WTC11 (cell line): ENCODE measurements around the gene FGFR3. TPM values are rescaled to one million over a fixed set of nuclear protein-coding genes. Genes with fewer than 3 reads are reported as not detected.

Experiments used
- ATAC-seq: fragments of 200-7000 bp; cut with Tn5 transposase; 2 replicates; pipeline ENCODE4 v1.10.0; 2021; ENCODE audit warnings: mild to moderate bottlenecking, moderate library complexity
- CTCF ChIA-PET: fragments of 300-600 bp; sonication (Branson Sonifier 250); formaldehyde crosslinking; loops from one replicate; lab custom pipeline; 2021; ENCODE audit warnings: antibody characterized with exemption; lab: Charles Lee
- POLR2A ChIA-PET: fragments of 350-600 bp; sonication (Branson Sonifier 250); formaldehyde crosslinking; loops from one replicate; lab custom pipeline; 2021; ENCODE audit warnings: antibody characterized with exemption; lab: Charles Lee
- DNase-seq: peaks from one replicate; pipeline ENCODE4 v3.0.0; 2021; ENCODE audit warnings: low spot score
- H3K27ac Mint-ChIP-seq: 2 replicates; pipeline ENCODE4 v1.8.0; 2021; ENCODE audit warnings: mixed read lengths
- H3K27me3 Mint-ChIP-seq: 2 replicates; pipeline ENCODE4 v1.8.0; 2021; ENCODE audit warnings: low read depth, mild to moderate bottlenecking, moderate library complexity, mixed read lengths
- H3K36me3 Mint-ChIP-seq: 2 replicates; pipeline ENCODE4 v1.8.0; 2021; ENCODE audit warnings: mixed read lengths
- H3K4me1 Mint-ChIP-seq: 2 replicates; pipeline ENCODE4 v1.8.0; 2022; ENCODE audit warnings: mixed read lengths
- H3K4me3 Mint-ChIP-seq: 2 replicates; pipeline ENCODE4 v1.8.0; 2021; ENCODE audit warnings: mild to moderate bottlenecking, moderate library complexity, mixed read lengths
- H3K9me3 Mint-ChIP-seq: 2 replicates; pipeline ENCODE4 v1.8.0; 2021; ENCODE audit warnings: mixed read lengths
- AFF4 ChIP-seq: sonication (generic); formaldehyde crosslinking; IDR thresholded peaks from 2 replicates; pipeline ENCODE4 v1.8.1; 2023; ENCODE audit warnings: mild to moderate bottlenecking, missing genetic modification reagents, borderline replicate concordance
- CBFB ChIP-seq: sonication (generic); formaldehyde crosslinking; IDR thresholded peaks from 2 replicates; pipeline ENCODE4 v1.8.1; 2022; ENCODE audit warnings: mild to moderate bottlenecking, low read depth, missing genetic modification reagents
- ESRRA ChIP-seq: sonication (generic); formaldehyde crosslinking; IDR thresholded peaks from 2 replicates; pipeline ENCODE4 v1.8.1; 2022; ENCODE audit warnings: mild to moderate bottlenecking, missing genetic modification reagents, borderline replicate concordance
- HMGXB4 ChIP-seq: sonication (generic); formaldehyde crosslinking; IDR thresholded peaks from 2 replicates; pipeline ENCODE4 v1.8.1; 2023; ENCODE audit warnings: mild to moderate bottlenecking, moderate library complexity, missing genetic modification reagents
- JUN ChIP-seq: sonication (generic); formaldehyde crosslinking; IDR thresholded peaks from 2 replicates; pipeline ENCODE4 v1.8.0; 2023; ENCODE audit warnings: mild to moderate bottlenecking, missing genetic modification reagents
- KAT7 ChIP-seq: sonication (generic); formaldehyde crosslinking; IDR thresholded peaks from 2 replicates; pipeline ENCODE4 v1.8.1; 2023; ENCODE audit warnings: missing genetic modification reagents, mild to moderate bottlenecking, borderline replicate concordance
- NFYB ChIP-seq: sonication (generic); formaldehyde crosslinking; conservative IDR thresholded peaks from 2 replicates; pipeline ENCODE4 v1.8.0; 2022; ENCODE audit warnings: low read depth, missing genetic modification reagents
- NR1H2 ChIP-seq: sonication (generic); formaldehyde crosslinking; IDR thresholded peaks from 2 replicates; pipeline ENCODE4 v1.9.0; 2021; ENCODE audit warnings: mild to moderate bottlenecking, moderate library complexity, missing genetic modification reagents
- OVOL2 ChIP-seq: fragments of 250-450 bp; sonication (Bioruptor Pico); IDR thresholded peaks from 2 replicates; pipeline ENCODE4 v1.9.0; 2021; ENCODE audit warnings: mild to moderate bottlenecking, borderline replicate concordance
- SP1 ChIP-seq: sonication (generic); formaldehyde crosslinking; conservative IDR thresholded peaks from 2 replicates; pipeline ENCODE4 v1.8.1; 2022; ENCODE audit warnings: missing genetic modification reagents
- STAT6 ChIP-seq: sonication (generic); formaldehyde crosslinking; conservative IDR thresholded peaks from 2 replicates; pipeline ENCODE4 v1.8.1; 2023; ENCODE audit warnings: mild to moderate bottlenecking, low read depth, missing genetic modification reagents, moderate library complexity
- TCF7 ChIP-seq: sonication (generic); formaldehyde crosslinking; IDR thresholded peaks from 2 replicates; pipeline ENCODE4 v1.8.0; 2022; ENCODE audit warnings: mild to moderate bottlenecking, low read depth, missing genetic modification reagents, moderate library complexity
- TP53 ChIP-seq: sonication (generic); formaldehyde crosslinking; IDR thresholded peaks from 2 replicates; pipeline ENCODE4 v1.8.1; 2023; ENCODE audit warnings: mild to moderate bottlenecking, missing genetic modification reagents
- USF1 ChIP-seq: sonication (generic); formaldehyde crosslinking; IDR thresholded peaks from 2 replicates; pipeline ENCODE4 v1.8.0; 2022; ENCODE audit warnings: mild to moderate bottlenecking, missing genetic modification reagents
- ZBTB43 ChIP-seq: sonication (generic); formaldehyde crosslinking; IDR thresholded peaks from 2 replicates; pipeline ENCODE4 v1.8.1; 2023; ENCODE audit warnings: mild to moderate bottlenecking, missing genetic modification reagents
- ZNF121 ChIP-seq: sonication (generic); formaldehyde crosslinking; IDR thresholded peaks from 2 replicates; pipeline ENCODE4 v1.8.0; 2023; ENCODE audit warnings: missing genetic modification reagents
- ZSCAN18 ChIP-seq: fragments of 250-450 bp; sonication (Bioruptor Pico); IDR thresholded peaks from 2 replicates; pipeline ENCODE4 v2.1.2; 2022; ENCODE audit warnings: mild to moderate bottlenecking, moderate library complexity
- total RNA-seq: library from RNA; stranded (reverse); gene quantifications from 3 replicates; pipeline ENCODE4 v1.2.3, GENCODE V29; 2021

FGFR3 gene
- total RNA-seq, 1 experiment from 2014 or later, result 19.9 TPM

- TF ChIP-seq ZNF121 (CRISPR knock-in tag), result no peak
Measured at GRCh38 chr4:1803523-1804423, 10.7 kb downstream of the FGFR3 start (continued).

- POLR2A ChIA-PET, result no interaction called here
- H3K4me1 Mint-ChIP-seq, result no peaks in the 10 kb centered on the region
- H3K27me3 Mint-ChIP-seq, result no peaks in the 10 kb centered on the region
- no peak for ATAC-seq
- TF ChIP-seq TCF7 (CRISPR knock-in tag), result no peak
- TF ChIP-seq SP1 (CRISPR knock-in tag), result no peak
- TF ChIP-seq CBFB (CRISPR knock-in tag), result no peak
- TF ChIP-seq OVOL2, result no peak
- no peak for TF ChIP-seq TP53 (CRISPR knock-in tag)
- TF ChIP-seq STAT6 (CRISPR knock-in tag), result no peak
- no peak for TF ChIP-seq NFYB (CRISPR knock-in tag)
- TF ChIP-seq ESRRA (CRISPR knock-in tag), result no peak
- CTCF ChIA-PET, result interaction anchor here (0.6 to 10.0 kb wide), 7 partner anchors 11 to 56 kb away, joined by 3 to 188 read pairs (median 4); partner anchors contain the start of gene FGFR3
- no peak overlapping the region for H3K4me3 Mint-ChIP-seq
- no peaks in the 10 kb centered on the region for H3K36me3 Mint-ChIP-seq
- no peak for DNase-seq
- no peak overlapping the region; the same call in 1 of the 2 replicates for H3K27ac Mint-ChIP-seq
- no peaks in the 10 kb centered on the region for H3K9me3 Mint-ChIP-seq
Measured at GRCh38 chr4:1804638-1805492, 11.8 kb downstream of the FGFR3 start.

GRCh38 chr4:1805493-1806222, 12.6 kb downstream of the FGFR3 start:
- Mint-ChIP-seq H3K4me3 (no peak overlapping the region), H3K27ac (no peak overlapping the region), H3K27me3 (no peaks in the 10 kb centered on the region), H3K4me1 (no peaks in the 10 kb centered on the region), H3K9me3 (no peaks in the 10 kb centered on the region), H3K36me3 (no peaks in the 10 kb centered on the region)
- ChIA-PET POLR2A (no interaction called here), CTCF (interaction anchor here (1.0 to 10.0 kb wide), 3 partner anchors 13 to 57 kb away, joined by 3 to 188 read pairs (median 4); partner anchors contain the start of gene FGFR3)
- no peak for ATAC-seq
- DNase-seq, result no peak
- TF ChIP-seq USF1 (CRISPR knock-in tag) (no peak), ZNF121 (CRISPR knock-in tag) (no peak), HMGXB4 (CRISPR knock-in tag) (no peak), JUN (CRISPR knock-in tag) (no peak), AFF4 (CRISPR knock-in tag) (no peak), ZSCAN18 (CRISPR knock-in tag) (no peak), NR1H2 (CRISPR knock-in tag) (no peak), KAT7 (CRISPR knock-in tag) (no peak), ZBTB43 (CRISPR knock-in tag) (no peak)
